Measurements from ENCODE around the gene STRIP1. TPM values are rescaled to one million over a fixed set of nuclear protein-coding genes. Genes with fewer than 3 reads are reported as not detected.

The STRIP1 gene
- total RNA-seq, 4 donors from 2014 or later = 25.9 to 44.4 (median 34.8) TPM

DNA sequence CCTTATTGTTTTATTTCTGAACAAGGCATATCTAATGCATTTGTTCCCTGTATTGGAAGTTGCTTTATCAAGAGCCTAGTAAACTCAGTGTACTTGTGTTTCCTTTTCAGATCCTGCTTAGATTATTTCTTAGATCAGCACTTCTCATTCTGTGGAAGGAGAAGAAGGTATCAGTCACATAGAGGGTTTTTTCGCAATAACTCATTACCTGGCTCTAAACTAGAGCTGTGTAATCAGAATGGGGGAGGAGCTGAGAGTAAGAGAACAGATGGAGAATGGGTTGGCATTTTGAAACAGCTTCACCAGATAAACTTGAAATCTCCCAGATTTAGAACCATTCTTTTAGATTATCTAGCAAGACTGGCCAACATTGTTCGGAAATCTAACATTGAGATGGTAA, 38.9 kb upstream of the STRIP1 start:
- Histone ChIP-seq H3K27ac (peak overlapping the region in 3 of 4 donors; percentile 46 to 69 (median 52)), H3K36me3 (peaks cover 0 to 19% (median 0%) of the 10 kb centered on the region in 3 donors), H3K4me3 (no peak overlapping the region), H3K9me3 (no peaks in the 10 kb centered on the region), H3K27me3 (no peaks in the 10 kb centered on the region), H3K4me1 (peaks cover 6 to 69% (median 32%) of the 10 kb centered on the region in 3 donors)
- intact Hi-C loops (cut with DNase I) = no loop called here
- no peak for TF ChIP-seq POLR2A (IDR thresholded peaks at IDR 0.05)
- TF ChIP-seq, protein P1, sequence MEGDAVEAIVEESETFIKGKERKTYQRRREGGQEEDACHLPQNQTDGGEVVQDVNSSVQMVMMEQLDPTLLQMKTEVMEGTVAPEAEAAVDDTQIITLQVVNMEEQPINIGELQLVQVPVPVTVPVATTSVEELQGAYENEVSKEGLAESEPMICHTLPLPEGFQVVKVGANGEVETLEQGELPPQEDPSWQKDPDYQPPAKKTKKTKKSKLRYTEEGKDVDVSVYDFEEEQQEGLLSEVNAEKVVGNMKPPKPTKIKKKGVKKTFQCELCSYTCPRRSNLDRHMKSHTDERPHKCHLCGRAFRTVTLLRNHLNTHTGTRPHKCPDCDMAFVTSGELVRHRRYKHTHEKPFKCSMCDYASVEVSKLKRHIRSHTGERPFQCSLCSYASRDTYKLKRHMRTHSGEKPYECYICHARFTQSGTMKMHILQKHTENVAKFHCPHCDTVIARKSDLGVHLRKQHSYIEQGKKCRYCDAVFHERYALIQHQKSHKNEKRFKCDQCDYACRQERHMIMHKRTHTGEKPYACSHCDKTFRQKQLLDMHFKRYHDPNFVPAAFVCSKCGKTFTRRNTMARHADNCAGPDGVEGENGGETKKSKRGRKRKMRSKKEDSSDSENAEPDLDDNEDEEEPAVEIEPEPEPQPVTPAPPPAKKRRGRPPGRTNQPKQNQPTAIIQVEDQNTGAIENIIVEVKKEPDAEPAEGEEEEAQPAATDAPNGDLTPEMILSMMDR (IDR thresholded peaks at IDR 0.05) = no peak
- DNase-seq = no peak
- 90 to 93% methylated on average over 2 of the region's 2 CpGs for WGBS, 2 donors

DNA sequence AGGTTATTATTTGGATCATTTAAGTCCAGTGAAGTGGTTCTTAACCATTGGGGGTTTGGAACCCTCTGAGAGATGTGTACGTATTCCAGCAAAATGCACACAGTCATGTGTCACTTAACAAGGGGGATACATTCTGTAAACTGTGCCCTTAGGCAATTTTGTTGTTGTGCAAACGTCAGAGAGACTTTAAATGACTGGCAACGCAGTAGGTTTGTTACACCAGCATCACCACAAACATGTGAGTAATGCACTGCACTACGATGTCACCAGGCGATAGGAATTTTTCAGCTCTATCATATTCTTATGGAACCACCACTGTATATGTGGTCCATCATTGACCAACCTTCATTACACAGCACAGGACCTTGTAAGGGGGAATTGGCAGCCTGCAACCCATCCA, 37.9 kb upstream of the STRIP1 start:
- WGBS, 2 donors = 70 to 85% methylated on average over 5 of the region's 5 CpGs
- Histone ChIP-seq H3K36me3 (peaks cover 0 to 15% (median 0%) of the 10 kb centered on the region in 3 donors), H3K27ac (peak overlapping the region in 3 of 4 donors; percentile 23 to 38 (median 36)), H3K4me3 (no peak overlapping the region), H3K9me3 (no peaks in the 10 kb centered on the region), H3K4me1 (peaks cover 6 to 60% (median 28%) of the 10 kb centered on the region in 3 donors), H3K27me3 (no peaks in the 10 kb centered on the region)
- no peak for DNase-seq
- TF ChIP-seq, protein P1 (IDR thresholded peaks at IDR 0.05) = no peak
- TF ChIP-seq POLR2A (IDR thresholded peaks at IDR 0.05) = no peak
- intact Hi-C loops (cut with DNase I) = no loop called here

DNA sequence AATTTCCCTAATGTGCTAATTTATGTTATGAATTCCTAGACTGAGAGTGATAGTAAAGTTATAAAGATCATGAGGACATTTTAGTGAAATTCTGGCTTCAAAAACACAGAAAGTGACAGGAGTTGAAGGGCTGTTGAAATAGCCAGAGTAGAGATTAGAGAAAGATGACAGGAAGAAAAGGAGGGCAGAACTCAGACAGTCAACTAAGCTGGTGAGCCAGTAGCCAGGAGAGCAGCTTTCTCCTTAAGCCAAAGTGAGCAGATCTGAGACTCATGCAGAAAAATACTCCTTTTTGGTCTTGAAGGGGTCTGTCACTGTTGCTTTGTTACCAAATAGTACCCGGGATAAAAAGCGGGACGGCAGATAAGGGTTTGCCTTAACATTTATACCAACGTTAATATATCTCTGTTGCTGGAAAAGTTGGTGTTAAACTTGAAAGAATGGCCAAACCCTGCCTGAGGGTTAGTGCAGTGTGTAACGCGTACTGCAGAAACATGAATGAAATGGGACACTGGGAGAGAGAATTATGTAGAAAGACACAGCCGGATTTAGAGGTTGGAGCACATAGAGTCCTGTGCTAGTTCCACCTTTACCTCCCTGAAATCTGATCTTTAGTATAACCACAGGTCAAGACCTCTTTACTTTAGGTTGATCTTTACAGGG, 37.1 kb upstream of the STRIP1 start:
- TF ChIP-seq, protein P1 (IDR thresholded peaks at IDR 0.05) = no peak
- no peak for TF ChIP-seq POLR2A (IDR thresholded peaks at IDR 0.05)
- no peaks in the 10 kb centered on the region for H3K9me3 ChIP-seq
- peaks cover 6 to 60% (median 25%) of the 10 kb centered on the region in 3 donors for H3K4me1 ChIP-seq
- 64 to 68% methylated on average over 7 of the region's 7 CpGs for WGBS, 2 donors
- H3K27ac ChIP-seq = peak overlapping the region in 2 of 4 donors; percentile 23 to 38
- no peaks in the 10 kb centered on the region for H3K27me3 ChIP-seq
- DNase-seq = no peak
- intact Hi-C loops (cut with DNase I) = no loop called here
- no peak overlapping the region for H3K4me3 ChIP-seq
- peaks cover 0 to 10% (median 0%) of the 10 kb centered on the region in 3 donors for H3K36me3 ChIP-seq

DNA sequence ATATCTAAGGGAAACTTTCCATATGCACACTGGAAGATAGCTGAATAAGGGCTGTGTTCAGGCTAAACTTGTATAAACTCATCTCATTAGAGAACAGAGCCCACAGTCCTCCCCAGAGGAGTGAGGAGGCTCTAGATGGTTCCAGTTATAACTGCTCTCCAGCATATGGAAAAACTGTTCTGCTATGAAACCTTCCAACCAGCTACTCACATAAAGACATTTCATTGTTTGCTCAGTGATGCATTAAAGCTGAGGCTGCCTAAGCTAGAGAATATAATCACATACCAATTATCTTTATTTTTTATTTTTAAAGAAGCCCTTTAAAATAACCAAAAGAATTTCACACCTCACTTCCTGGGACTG, 36.6 kb upstream of the STRIP1 start:
- intact Hi-C loops (cut with DNase I) = no loop called here
- peaks cover 0 to 10% (median 0%) of the 10 kb centered on the region in 3 donors for H3K36me3 ChIP-seq
- peaks cover 6 to 60% (median 26%) of the 10 kb centered on the region in 3 donors for H3K4me1 ChIP-seq
- H3K4me3 ChIP-seq = no peak overlapping the region
- peak overlapping the region in 2 of 4 donors; percentile 23 to 38 for H3K27ac ChIP-seq
- no peak for TF ChIP-seq POLR2A (IDR thresholded peaks at IDR 0.05)
- TF ChIP-seq, protein P1 (IDR thresholded peaks at IDR 0.05) = no peak
- no peaks in the 10 kb centered on the region for H3K9me3 ChIP-seq
- DNase-seq = no peak
- no peaks in the 10 kb centered on the region for H3K27me3 ChIP-seq

DNA sequence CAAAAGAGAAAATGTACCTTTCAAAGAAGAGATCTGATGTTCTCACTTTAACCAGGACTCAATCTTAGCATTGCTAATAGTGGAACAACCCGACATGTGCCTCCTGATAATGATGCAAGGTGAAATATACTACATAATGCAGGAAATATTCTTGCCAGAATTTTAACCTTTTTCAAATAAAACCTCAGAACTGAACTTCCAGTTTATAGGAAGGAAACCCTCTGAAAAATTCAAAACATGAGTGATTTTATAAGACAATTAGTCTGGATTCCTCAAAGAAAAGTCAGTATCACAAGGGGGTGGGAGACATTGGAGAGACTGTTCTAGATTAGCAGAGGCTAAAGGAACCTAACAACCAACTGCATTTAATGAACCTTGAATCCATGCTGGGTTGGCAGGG, 31.7 kb upstream of the STRIP1 start:
- peak overlapping the region in 2 of 4 donors; percentile 89 to 90 for H3K27ac ChIP-seq
- no peak for DNase-seq
- intact Hi-C loops (cut with DNase I) = no loop called here
- H3K36me3 ChIP-seq = no peaks in the 10 kb centered on the region
- no peaks in the 10 kb centered on the region for H3K27me3 ChIP-seq
- H3K9me3 ChIP-seq = no peaks in the 10 kb centered on the region
- WGBS, 2 donors = 95 to 100% methylated on average over 1 of the region's 1 CpG
- TF ChIP-seq, protein P1 (IDR thresholded peaks at IDR 0.05) = no peak
- TF ChIP-seq POLR2A (IDR thresholded peaks at IDR 0.05) = no peak
- H3K4me1 ChIP-seq = peaks cover 21 to 59% (median 34%) of the 10 kb centered on the region in 3 donors
- no peak overlapping the region for H3K4me3 ChIP-seq
